ENCODE results near the gene CUX1.
"Not testable (repeated sequence)": the region's sequence is repeated elsewhere in the genome, so short reads cannot be mapped to it uniquely, and the experiment has no call there.

Gene CUX1

DNA sequence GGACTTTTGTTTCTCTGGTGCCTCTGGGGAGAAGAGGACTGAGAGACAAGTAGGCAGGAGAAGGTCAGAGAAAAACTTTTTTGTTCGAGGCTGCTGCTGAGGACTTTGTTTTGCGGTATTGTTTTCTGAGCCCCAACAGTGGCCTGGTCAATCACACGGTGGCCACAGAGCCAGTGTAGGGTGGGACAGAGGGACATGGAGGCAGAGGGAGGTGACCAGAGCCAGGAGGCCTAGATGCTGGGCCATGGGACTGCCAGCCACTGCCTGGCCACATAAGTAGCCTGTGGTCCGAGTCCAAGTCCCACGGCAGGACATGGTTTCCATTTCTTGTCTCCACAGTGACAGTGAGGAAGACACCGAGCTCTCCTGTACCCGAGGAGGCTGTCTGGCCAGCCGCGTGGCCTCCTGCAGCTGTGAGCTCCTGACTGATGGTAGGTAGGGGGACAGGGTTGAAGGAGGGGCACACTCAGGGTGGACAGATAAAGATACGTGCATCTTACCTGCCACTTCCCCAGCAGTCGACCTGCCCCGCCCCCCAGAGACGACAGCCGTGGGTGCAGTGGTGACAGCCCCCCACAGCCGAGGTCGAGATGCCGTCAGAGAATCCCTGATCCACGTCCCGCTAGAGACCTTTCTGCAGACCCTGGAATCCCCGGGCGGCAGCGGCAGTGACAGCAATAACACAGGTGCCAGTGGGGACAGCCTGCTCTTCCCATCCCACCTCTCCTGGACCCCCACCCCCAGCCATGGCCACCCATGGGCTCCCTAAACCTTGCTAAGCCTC is 496.8 kb downstream of the CUX1 start:
- no peak for DNase-seq (ENCODE audit: low read depth)

DNA sequence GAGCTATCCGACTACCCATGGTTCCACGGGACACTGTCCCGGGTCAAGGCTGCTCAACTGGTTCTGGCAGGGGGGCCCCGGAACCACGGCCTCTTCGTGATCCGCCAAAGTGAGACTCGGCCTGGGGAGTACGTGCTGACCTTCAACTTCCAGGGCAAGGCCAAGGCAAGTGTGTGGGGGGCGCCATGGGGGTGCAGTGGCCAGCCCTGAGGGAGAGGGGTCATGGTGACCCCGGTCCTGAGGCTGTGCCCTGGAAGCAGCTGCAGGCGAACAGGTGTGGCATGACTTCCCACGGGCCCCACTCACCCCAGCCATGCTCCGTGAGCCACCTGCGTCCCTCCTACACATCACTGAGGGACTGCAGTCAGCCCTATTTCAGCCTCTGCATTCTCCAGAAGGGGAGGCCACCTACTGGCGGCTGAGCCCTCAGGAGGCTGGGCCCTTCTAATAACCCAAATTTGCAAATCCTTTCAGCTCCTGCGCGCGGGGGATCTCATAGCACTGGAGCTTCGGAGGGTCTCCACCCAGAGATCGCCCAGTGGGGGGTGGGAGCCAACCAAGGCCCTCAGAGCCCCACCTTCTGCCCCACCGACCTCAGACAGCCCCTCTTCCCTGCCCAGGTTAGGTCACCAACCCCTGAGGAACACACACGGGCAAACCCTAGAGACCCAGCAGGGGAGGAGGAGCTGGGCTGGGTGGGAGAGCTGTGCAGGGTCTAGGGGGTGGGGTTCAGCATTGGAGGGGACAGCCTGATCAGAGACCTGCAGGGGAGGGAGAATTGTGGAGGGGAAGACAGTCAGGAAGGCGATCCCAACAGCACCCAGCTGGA is 500.0 kb downstream of the CUX1 start:
- no peak for DNase-seq (ENCODE audit: low read depth)

DNA sequence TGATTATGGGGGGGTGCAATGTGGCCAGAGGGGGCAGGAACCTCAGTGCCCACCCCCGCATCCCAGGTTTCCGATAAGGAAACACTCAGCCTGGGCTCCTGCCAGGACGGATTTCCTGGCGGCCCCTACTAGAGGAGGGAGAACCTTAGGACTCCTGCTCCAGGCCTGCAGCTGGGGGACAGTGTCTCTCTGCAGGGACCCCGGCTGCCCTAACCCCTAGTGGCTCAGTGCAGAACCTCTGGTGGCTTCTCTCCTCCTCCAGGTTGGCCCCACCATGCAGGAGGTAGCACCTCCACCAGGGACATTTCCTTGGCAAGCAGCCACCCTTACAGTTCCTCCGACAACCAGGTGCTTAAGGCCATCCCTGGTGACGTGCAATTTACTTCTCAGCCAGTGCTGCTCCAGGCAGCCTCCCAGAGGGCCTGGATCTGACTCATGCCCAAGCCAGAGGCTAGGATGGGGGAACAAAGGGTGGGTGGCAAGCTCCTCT is 501.1 kb downstream of the CUX1 start:
- no peak for DNase-seq (ENCODE audit: low read depth)

DNA sequence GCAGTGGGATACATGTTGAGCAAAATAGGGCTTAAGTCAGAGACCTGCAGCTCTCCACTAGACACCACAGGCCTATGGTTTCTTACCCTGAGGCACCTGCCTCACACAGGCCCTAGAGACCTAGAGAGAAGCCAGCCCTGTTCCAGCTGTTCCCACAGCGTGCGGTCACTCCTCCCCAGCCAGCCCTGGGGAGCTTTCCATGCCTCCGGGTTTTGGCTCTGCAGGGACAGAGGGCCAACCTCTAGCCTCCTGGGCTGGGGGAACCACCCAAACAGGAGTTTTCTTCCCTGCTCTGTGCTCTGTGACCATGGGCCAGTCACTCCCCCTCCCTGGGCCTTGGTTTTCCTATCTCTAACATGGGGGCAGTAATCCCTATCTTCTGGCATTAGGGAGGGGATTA is 502.2 kb downstream of the CUX1 start:
- no peak for DNase-seq (ENCODE audit: low read depth)

DNA sequence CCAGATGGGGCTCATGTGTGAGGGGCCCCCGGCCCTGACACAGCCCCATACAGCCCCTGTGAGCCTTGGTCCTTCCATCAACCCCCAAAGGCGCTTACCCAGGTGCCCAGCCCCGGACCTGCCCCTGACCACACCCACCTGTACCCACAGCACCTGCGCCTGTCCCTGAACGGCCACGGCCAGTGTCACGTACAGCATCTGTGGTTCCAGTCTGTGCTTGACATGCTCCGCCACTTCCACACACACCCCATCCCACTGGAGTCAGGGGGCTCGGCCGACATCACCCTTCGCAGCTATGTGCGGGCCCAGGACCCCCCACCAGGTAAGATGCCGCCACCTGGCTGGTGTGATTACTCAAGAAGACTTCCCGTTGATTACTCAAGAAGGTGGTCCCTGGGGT is 502.8 kb downstream of the CUX1 start:
- no peak for DNase-seq (ENCODE audit: low read depth)

DNA sequence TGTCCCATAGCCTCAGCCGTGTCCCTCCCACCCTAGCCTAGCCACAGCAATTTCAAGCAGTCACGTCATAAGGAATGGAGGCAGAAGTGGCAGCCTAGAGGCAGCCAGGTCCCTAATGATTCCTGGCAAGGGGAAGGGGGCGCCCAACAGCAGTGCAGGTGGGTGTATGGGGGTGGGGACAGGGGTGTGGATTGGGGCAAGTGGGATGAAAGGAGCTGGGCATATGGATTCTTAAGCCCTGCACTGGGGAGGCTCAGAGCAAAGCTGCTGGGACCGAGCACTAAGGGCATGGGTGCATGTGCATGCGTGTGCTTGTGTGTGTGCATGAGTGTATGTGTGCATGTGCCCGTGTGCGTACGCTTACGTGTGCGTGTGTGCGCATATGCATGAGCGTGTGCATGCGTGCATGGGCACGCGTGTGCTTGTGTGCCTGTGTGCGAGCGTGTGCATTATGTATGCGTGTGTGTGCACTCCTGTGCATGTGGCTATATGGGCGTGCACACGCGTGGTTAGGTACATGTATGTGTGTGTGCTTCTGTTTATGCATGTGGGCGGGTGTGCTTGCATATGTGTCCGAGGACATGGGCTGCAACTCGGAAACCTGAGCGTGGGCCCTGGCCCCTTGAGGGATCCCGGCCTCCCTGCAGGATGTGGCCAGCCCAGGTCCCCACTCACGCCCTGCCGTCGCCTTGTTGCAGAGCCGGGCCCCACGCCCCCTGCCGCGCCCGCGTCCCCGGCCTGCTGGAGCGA is 503.4 kb downstream of the CUX1 start:
- no peak for DNase-seq (ENCODE audit: low read depth)

DNA sequence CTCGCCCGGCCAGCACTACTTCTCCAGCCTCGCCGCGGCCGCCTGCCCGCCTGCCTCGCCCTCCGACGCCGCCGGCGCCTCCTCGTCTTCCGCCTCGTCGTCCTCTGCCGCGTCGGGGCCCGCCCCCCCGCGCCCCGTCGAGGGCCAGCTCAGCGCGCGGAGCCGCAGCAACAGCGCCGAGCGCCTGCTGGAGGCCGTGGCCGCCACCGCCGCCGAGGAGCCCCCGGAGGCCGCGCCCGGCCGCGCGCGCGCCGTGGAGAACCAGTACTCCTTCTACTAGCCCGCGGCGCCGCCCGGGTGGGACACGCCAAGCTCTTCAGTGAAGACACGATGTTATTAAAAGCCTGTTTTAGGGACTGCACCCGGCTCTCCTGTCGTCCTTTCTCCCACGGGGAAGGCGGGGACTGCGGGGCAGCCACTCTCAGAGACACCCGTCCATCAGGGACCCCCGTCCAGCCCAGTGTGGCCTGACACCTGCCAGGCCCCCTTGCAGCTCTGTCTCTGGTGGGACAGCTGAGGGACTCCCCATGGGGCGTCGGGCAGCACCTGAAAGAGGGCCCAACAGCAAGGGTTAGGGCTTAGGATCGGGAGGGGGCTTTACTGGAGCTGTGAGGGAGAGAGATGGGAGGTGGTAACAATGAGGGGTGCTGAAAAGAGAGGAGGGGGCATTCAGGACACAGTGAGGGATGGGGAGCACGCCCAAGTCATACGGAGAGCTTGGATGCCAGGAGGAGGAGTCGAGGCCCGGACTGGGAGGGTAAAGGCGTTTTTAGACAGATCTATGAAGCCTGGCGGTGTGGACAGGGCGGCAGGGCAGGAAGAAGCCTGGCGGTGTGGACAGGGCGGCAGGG is 504.1 kb downstream of the CUX1 start:
- no peak for DNase-seq (ENCODE audit: low read depth)

DNA sequence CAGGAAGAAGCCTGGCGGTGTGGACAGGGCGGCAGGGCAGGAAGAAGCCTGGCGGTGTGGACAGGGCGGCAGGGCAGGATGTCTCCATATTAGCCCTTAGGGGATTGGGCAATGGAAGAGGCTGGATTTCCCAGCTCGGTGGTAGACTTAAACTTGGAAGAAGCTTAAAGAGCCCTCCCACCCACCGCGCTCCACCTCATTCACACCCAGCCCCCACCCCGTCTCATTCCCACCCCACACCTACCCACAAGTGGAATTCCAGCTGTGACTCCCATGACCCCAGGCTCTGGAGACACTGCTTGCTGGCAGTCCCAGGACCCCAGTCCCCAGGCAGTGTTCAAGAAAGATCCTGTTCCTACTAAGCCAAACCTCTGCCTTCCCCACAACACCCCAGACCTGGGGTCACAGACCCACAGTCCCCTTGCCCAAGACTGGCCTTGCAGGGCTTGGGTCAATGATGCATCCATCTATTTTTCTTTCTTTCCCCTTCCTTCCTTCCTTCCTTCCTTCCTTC is 504.8 kb downstream of the CUX1 start:
- DNase-seq (ENCODE audit: low read depth) = no peak

DNA sequence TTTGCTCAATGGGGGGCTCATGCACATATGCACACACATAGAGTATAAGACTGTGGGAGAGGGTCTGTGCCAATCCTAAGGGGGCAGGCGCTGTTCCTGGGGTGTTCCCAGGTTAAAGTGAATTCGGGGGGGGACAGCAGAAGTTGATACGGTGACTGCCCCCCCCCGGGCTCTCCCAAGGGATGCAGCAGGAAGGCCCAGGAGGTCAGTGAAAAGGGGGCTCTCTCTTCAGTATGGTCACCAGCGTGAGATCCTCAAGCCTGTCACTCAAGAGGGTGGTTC is 506.4 kb downstream of the CUX1 start:
- DNase-seq (ENCODE audit: low read depth) = no peak

DNA sequence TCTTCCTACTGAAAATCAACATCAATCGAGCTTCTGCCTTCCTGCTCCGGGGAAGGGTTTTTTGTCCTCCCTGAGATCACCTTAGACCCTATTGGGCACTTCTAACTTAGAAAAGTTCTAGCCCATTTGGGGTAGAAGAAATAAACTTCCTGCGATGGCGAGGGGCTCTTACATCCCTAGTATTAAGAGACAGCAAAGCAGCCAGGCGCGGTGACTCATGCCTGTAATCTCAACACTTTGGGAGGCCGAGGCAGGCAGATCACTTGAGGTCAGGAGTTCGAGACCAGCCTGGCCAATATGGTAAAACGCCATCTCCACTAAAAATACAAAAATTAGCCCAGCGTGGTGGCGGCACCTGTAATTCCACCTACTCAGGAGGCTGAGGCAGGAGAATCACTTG is 507.7 kb downstream of the CUX1 start:
- DNase-seq (ENCODE audit: low read depth) = not testable (repeated sequence)

DNA sequence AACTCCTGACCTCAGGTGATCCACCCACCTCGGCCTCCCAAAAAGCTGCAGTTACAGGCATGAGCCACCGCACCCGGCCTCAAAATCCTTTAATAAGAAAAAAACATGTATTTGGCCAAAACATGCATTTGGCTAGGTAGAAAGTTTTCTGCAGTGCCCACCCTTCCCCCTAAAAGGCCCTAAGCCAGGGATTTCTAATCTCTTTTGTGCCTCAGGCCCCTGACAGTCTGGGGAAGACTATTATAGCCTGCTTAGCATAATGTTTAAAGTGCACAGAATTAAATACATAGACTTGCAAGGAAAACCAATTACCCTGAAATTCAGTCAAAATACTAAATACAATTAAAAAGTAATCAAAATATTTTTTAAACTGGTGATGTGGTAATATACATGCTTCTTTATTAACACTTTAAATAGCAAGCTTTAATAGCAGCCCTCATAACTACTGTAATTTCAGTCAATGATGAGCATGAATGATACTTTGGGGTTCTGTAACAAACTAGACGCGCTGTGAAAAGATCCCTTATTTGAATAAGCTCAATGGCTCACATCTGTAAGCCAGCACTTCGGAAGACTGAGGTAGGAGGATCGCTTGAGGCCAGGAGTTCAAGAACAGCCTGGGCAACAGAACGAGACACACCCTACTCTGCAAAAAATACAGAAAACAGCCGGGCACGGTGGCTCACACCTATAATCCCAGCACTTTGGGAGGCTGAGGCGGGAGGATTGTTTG is 508.9 kb downstream of the CUX1 start:
- no peak for DNase-seq (ENCODE audit: low read depth)

DNA sequence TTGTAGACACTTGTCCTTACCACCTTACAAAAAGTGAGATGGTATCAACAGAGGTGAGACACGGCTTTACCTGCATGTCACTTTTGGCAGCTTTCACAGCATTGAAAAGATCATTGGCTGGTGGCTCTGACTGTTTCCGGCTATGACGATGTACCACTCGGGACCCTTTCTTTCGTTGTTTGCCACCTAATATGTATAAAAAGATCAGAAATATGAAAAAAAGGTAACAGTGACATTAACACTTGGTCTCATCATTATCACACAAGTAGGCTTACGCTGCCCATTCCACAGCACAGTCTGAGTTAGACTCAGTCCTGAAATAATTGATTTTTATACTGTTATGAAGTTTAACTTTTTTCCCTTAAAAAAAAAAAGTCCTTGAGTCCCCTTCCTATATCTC is 509.8 kb downstream of the CUX1 start:
- DNase-seq (ENCODE audit: low read depth) = not testable (repeated sequence)

DNA sequence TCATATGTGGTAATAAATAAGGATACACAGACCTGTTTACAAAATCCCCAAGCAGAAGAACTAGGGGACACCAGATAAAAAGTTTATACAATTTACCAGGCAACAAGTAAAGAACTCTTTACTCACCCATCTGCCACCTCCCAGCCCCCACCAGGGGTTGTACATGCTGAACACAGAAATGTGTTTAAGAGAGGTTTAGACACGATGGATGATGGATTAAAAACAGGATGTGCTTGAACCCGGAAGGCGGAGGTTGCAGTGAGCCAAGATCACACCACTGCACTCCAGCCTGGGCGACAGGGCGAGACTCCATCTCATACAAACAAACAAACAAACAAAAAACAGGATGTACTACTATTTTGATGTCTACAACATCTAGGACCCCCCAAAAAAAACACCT is 511.4 kb downstream of the CUX1 start:
- DNase-seq (ENCODE audit: low read depth) = not testable (repeated sequence)

DNA sequence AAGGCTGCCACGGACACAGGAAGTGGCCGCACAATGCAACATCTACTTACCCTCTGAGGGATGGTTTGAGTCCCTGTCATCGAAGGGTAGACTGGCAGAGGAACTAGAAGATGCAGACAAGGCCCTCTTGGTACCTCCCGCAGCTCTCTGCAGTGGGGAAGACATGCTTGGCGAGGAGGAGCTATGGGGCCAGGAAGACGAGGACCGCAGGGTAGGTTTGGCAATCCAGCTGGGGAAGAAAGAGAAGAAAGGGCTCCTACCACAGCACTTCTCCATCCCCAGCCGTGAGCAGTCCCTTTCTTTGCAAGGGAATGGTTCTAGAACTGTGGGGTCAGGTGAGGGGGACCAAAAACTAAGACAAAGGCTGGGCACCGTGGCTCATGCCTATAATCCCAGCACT is 511.9 kb downstream of the CUX1 start:
- DNase-seq (ENCODE audit: low read depth) = not testable (repeated sequence)

DNA sequence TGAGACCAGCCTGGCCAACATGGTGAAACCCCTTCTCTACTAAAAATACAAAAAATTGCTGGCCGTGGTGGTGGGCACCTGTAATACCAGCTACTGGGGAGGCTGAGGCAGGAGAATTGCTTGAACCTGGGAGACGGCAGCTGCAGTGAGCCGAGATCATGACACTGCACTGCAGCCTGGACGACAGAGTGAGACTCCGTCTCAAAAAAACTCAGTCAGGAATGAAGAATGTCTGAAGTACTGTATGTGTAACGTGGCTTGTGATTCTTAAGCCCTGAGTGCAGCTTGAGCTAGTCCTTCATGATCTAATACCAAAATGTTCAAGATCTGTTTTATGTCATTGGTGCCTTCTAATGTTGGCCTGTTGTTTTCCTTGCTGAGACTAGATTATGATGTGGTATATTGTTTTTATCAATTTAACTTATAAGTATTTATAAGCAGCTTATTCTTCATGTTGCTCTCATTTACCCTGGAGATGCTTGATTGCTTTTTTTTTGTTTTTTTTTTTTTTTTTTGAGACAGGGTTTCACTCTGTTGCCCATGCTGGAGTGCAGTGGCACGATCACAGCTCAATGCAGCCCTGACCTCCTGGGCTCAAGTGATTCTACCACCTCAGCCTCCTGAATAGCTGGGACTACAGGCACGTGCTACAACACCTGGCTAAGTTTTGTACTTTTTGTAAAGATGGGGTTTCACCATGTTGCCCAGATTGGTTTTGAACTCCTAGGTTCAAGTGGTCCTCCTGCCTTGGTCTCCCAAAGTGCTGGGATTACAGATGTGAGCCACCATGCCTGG is 513.4 kb downstream of the CUX1 start:
- not testable (repeated sequence) for DNase-seq (ENCODE audit: low read depth)
